ENCODE results near the gene EML4.

The EML4 gene

DNA sequence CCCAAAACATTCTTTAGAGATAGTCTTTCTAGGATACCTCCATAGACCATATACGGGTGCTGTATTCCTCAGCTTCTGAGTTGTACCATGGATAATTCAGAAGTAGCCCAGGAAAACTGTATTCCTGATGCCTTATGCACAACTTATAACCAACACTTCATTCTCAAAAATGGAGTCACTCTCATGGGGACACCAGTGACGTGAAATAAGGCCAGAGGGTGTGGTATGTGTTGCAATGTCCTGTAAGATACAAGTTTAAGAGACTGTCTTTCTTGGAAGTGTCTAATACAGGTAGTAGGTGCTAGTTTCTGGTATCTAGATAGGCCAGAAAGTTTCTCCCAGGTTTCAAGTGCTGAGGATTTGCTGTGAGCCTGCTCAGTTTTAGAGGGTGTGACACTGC lies 155.8 kb downstream of the EML4 start:
- Histone ChIP-seq H3K4me2 (ENCODE audit: low read depth, low read length) (no peak overlapping the region), H4K20me1 (ENCODE audit: insufficient read depth, low read length) (no peaks in the 10 kb centered on the region; the same call in 1 of the 2 replicates), H3K9me2 (replicated peaks; ENCODE audit: insufficient read depth, low read length) (no peaks in the 10 kb centered on the region), H3K27ac (ENCODE audit: low read length) (no peak overlapping the region), H3K4me1 (ENCODE audit: low read length) (no peaks in the 10 kb centered on the region), H3K4me3 (ENCODE audit: low read length) (no peak overlapping the region), H3K79me2 (ENCODE audit: low read length) (no peaks in the 10 kb centered on the region), H3K9ac (ENCODE audit: low read length) (no peak overlapping the region), H3K36me3 (replicated peaks; ENCODE audit: insufficient read depth, low read length) (0 out of 2 replicates have a peak, but pooled peaks cover 6% of the 10 kb centered on the region), H2AFZ (ENCODE audit: low read length) (no peak overlapping the region), H3K9me3 (replicated peaks; ENCODE audit: insufficient read depth, low read length) (no peaks in the 10 kb centered on the region), H3K27me3 (replicated peaks; ENCODE audit: insufficient read depth, low read length) (no peaks in the 10 kb centered on the region), H3F3A (ENCODE audit: insufficient read depth, low read length) (no peaks in the 10 kb centered on the region)
- DNase-seq: no peak
- no peak for TF ChIP-seq EZH2phosphoT487 (IDR thresholded peaks at IDR 0.05; ENCODE audit: low read length)
- TF ChIP-seq, protein P1, sequence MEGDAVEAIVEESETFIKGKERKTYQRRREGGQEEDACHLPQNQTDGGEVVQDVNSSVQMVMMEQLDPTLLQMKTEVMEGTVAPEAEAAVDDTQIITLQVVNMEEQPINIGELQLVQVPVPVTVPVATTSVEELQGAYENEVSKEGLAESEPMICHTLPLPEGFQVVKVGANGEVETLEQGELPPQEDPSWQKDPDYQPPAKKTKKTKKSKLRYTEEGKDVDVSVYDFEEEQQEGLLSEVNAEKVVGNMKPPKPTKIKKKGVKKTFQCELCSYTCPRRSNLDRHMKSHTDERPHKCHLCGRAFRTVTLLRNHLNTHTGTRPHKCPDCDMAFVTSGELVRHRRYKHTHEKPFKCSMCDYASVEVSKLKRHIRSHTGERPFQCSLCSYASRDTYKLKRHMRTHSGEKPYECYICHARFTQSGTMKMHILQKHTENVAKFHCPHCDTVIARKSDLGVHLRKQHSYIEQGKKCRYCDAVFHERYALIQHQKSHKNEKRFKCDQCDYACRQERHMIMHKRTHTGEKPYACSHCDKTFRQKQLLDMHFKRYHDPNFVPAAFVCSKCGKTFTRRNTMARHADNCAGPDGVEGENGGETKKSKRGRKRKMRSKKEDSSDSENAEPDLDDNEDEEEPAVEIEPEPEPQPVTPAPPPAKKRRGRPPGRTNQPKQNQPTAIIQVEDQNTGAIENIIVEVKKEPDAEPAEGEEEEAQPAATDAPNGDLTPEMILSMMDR (IDR thresholded peaks at IDR 0.05; ENCODE audit: low read length): no peak
- no peak for TF ChIP-seq EZH2 (optimal IDR thresholded peaks at IDR 0.05; ENCODE audit: low read depth, low read length)

DNA sequence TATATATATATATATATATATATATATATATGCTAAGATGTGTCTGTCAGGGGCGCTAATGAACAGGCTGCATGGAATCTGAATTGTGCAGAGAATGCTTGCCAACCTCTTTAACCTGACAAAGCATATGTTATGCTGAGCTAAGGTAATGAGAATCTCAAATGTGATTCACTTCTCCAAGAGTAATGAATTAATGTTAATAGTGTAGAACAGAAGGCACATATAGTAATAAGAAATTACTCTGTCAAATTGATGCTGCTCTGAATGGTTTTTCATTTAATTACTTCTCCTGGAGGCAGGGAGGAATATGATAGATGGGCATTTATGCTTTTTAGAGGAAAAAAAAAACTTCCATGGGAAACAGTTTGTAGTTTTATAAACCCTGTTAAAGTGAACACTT lies 156.5 kb downstream of the EML4 start:
- Histone ChIP-seq H3K79me2 (ENCODE audit: low read length) (no peaks in the 10 kb centered on the region), H3K4me3 (ENCODE audit: low read length) (no peak overlapping the region), H3K9ac (ENCODE audit: low read length) (no peak overlapping the region), H3K9me2 (replicated peaks; ENCODE audit: insufficient read depth, low read length) (no peaks in the 10 kb centered on the region), H3K4me2 (ENCODE audit: low read depth, low read length) (no peak overlapping the region), H3K9me3 (replicated peaks; ENCODE audit: insufficient read depth, low read length) (no peaks in the 10 kb centered on the region), H4K20me1 (ENCODE audit: insufficient read depth, low read length) (no peaks in the 10 kb centered on the region; the same call in 1 of the 2 replicates), H3K27me3 (replicated peaks; ENCODE audit: insufficient read depth, low read length) (no peaks in the 10 kb centered on the region), H3K36me3 (replicated peaks; ENCODE audit: insufficient read depth, low read length) (0 out of 2 replicates have a peak, but pooled peaks cover 8% of the 10 kb centered on the region), H2AFZ (ENCODE audit: low read length) (no peak overlapping the region), H3K4me1 (ENCODE audit: low read length) (no peaks in the 10 kb centered on the region), H3K27ac (ENCODE audit: low read length) (no peak overlapping the region), H3F3A (ENCODE audit: insufficient read depth, low read length) (no peaks in the 10 kb centered on the region)
- no peak for DNase-seq
- TF ChIP-seq, protein P1 (IDR thresholded peaks at IDR 0.05; ENCODE audit: low read length): no peak
- no peak for TF ChIP-seq EZH2 (optimal IDR thresholded peaks at IDR 0.05; ENCODE audit: low read depth, low read length)
- TF ChIP-seq EZH2phosphoT487 (IDR thresholded peaks at IDR 0.05; ENCODE audit: low read length): no peak

DNA sequence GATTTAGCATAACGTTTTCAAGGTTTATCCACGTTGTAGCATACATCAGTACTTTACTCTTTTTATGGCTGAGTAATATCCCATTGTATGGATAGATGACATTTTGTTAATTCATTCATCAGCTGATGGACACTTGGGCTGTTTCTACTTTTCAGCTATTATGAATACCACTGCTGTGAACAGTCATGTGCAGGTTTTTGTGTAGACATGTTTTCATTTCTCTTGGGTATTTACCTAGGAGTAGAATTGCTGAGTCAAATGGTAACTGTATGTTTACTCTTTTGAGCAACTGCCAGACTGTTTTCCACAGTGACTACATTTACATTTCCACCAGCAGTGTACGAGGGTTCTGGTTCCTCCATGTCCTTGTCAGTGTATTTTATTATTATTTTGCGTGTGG lies 158.0 kb downstream of the EML4 start:
- H3K4me3 ChIP-seq (ENCODE audit: low read length): no peak overlapping the region
- H3K36me3 ChIP-seq (replicated peaks; ENCODE audit: insufficient read depth, low read length): peaks cover 16% of the 10 kb centered on the region; the same call in 1 of the 2 replicates
- no peaks in the 10 kb centered on the region for H3K27me3 ChIP-seq (replicated peaks; ENCODE audit: insufficient read depth, low read length)
- no peak overlapping the region for H2AFZ ChIP-seq (ENCODE audit: low read length)
- H3K4me1 ChIP-seq (ENCODE audit: low read length): no peaks in the 10 kb centered on the region
- no peaks in the 10 kb centered on the region for H3K9me2 ChIP-seq (replicated peaks; ENCODE audit: insufficient read depth, low read length)
- H3K9me3 ChIP-seq (replicated peaks; ENCODE audit: insufficient read depth, low read length): no peaks in the 10 kb centered on the region
- no peaks in the 10 kb centered on the region for H3K79me2 ChIP-seq (ENCODE audit: low read length)
- no peak overlapping the region for H3K4me2 ChIP-seq (ENCODE audit: low read depth, low read length)
- TF ChIP-seq EZH2 (optimal IDR thresholded peaks at IDR 0.05; ENCODE audit: low read depth, low read length) (no peak), EZH2phosphoT487 (IDR thresholded peaks at IDR 0.05; ENCODE audit: low read length) (no peak)
- TF ChIP-seq, protein P1 (IDR thresholded peaks at IDR 0.05; ENCODE audit: low read length): no peak
- H4K20me1 ChIP-seq (ENCODE audit: insufficient read depth, low read length): no peaks in the 10 kb centered on the region; the same call in 1 of the 2 replicates
- H3K27ac ChIP-seq (ENCODE audit: low read length): no peak overlapping the region
- no peaks in the 10 kb centered on the region for H3F3A ChIP-seq (ENCODE audit: insufficient read depth, low read length)
- no peak overlapping the region for H3K9ac ChIP-seq (ENCODE audit: low read length)
- DNase-seq: no peak

Measured in MM.1S (cell line).